Fibroblast of peridontal ligament (primary cell): ENCODE measurements around the gene PRKCD.
A peak's percentile ranks its signal among the peaks of the same experiment; 100 is the strongest.

ENCODE experiments used
- DNase-seq: peaks from one replicate; pipeline ENCODE4 v3.0.0-alpha.2; 2010; ENCODE audit errors: extremely low read depth

PRKCD gene

GRCh38 chr3:53155760-53156159 is 5.2 kb upstream of the PRKCD start:
- no peak for DNase-seq

- no peak for DNase-seq
Observed at GRCh38 chr3:53156368-53156834, 4.6 kb upstream of the PRKCD start.

- DNase-seq: no peak
Observed at GRCh38 chr3:53157974-53158580, 2.9 kb upstream of the PRKCD start.

- DNase-seq: no peak
Observed at GRCh38 chr3:53158765-53159155, 2.2 kb upstream of the PRKCD start.

- no peak for DNase-seq
Observed at GRCh38 chr3:53159156-53160060, 1.6 kb upstream of the PRKCD start.

- DNase-seq: no peak
Observed at GRCh38 chr3:53160061-53160659, 849 bp upstream of the PRKCD start.

GRCh38 chr3:53161450-53161819 is 426 bp downstream of the PRKCD start:
- DNase-seq: no peak

GRCh38 chr3:53161820-53162671 is 1.0 kb downstream of the PRKCD start:
- DNase-seq: peak; percentile 17

GRCh38 chr3:53162672-53163443 is 1.8 kb downstream of the PRKCD start:
- DNase-seq: no peak

- no peak for DNase-seq
Observed at GRCh38 chr3:53163444-53164387, 2.7 kb downstream of the PRKCD start.

- DNase-seq: no peak
Observed at GRCh38 chr3:53164911-53165310, 3.9 kb downstream of the PRKCD start.

GRCh38 chr3:53166206-53166605 is 5.2 kb downstream of the PRKCD start:
- no peak for DNase-seq

GRCh38 chr3:53166781-53167291 is 5.8 kb downstream of the PRKCD start:
- peak; percentile 51 for DNase-seq

- DNase-seq: no peak
Observed at GRCh38 chr3:53167418-53168174, 6.6 kb downstream of the PRKCD start.

- DNase-seq: no peak
Observed at GRCh38 chr3:53168175-53168923, 7.3 kb downstream of the PRKCD start.

GRCh38 chr3:53169045-53169831 is 8.2 kb downstream of the PRKCD start:
- DNase-seq: peak; percentile 12

GRCh38 chr3:53169832-53170324 is 8.9 kb downstream of the PRKCD start:
- DNase-seq: no peak
